Suprapubic skin (tissue), 4 donors: ENCODE results near the gene UPP1. TPM values are rescaled to one million over a fixed set of nuclear protein-coding genes. Genes with fewer than 3 reads are reported as not detected.
"Not testable (repeated sequence)": the region's sequence is repeated elsewhere in the genome, so short reads cannot be mapped to it uniquely, and the experiment has no call there.

Experiments used
- DNase-seq, 2 donors: peaks; one replicate each; pipeline ENCODE4 v3.0.0-alpha.2; 2019; ENCODE audit warnings: low spot score in 2 of 2
- H3K27ac ChIP-seq: fragments of 200-600 bp; sonication (generic); one replicate; pipeline ENCODE4 v1.5.1; 2019
- H3K27me3 ChIP-seq: fragments of 200-600 bp; sonication (generic); one replicate; pipeline ENCODE4 v1.5.1; 2019
- H3K36me3 ChIP-seq: fragments of 200-600 bp; sonication (generic); one replicate; pipeline ENCODE4 v1.5.1; 2019
- H3K4me1 ChIP-seq: fragments of 200-600 bp; sonication (generic); one replicate; pipeline ENCODE4 v1.5.1; 2019
- H3K4me3 ChIP-seq: fragments of 200-600 bp; sonication (generic); one replicate; pipeline ENCODE4 v1.5.1; 2019; ENCODE audit warnings: mild to moderate bottlenecking
- H3K9me3 ChIP-seq: fragments of 200-600 bp; sonication (generic); one replicate; pipeline ENCODE4 v1.5.1; 2019
- EP300 ChIP-seq: sonication (generic); formaldehyde crosslinking; IDR thresholded peaks from one replicate; pipeline ENCODE4 v1.6.1; 2017; ENCODE audit warnings: antibody characterized with exemption
- POLR2A ChIP-seq, 2 donors: fragments of 450-650 bp; IDR thresholded peaks; one replicate each; pipeline ENCODE4 v1.6.1; 2017; ENCODE audit warnings: antibody characterized with exemption in 2 of 2, mild to moderate bottlenecking in 2 of 2, moderate library complexity in 2 of 2
- POLR2AphosphoS5 ChIP-seq, 3 donors: sonication (generic); formaldehyde crosslinking; IDR thresholded peaks; one replicate each; pipeline ENCODE4 v1.6.1; 2017; ENCODE audit warnings: antibody characterized with exemption in 3 of 3
- WGBS: methylation state at CpG from one replicate; pipeline ENCODE4 v1.1.5; 2018; 5-methylcytosine and 5-hydroxymethylcytosine counted together
- total RNA-seq, 4 donors: library from RNA; depleted of rRNA; stranded (reverse); fragments of >200 nt; gene quantifications; one replicate each; pipeline ENCODE4 v1.1.0, GENCODE V29; 2016
- TF ChIP-seq, protein P1 (sequence below), 2 donors: fragments of 200-600 bp in 1 of 2; fragments of 450-650 bp in 1 of 2; sonication (generic) in 1 of 2; IDR thresholded peaks; one replicate each; pipeline ENCODE4 v1.5.1; 2016 to 2019; ENCODE audit warnings: antibody characterized with exemption in 2 of 2, mild to moderate bottlenecking in 1 of 2, moderate library complexity in 1 of 2

Gene UPP1
- total RNA-seq, 4 donors from 2014 or later: 2.2 to 11.9 (median 4.2) TPM

DNA sequence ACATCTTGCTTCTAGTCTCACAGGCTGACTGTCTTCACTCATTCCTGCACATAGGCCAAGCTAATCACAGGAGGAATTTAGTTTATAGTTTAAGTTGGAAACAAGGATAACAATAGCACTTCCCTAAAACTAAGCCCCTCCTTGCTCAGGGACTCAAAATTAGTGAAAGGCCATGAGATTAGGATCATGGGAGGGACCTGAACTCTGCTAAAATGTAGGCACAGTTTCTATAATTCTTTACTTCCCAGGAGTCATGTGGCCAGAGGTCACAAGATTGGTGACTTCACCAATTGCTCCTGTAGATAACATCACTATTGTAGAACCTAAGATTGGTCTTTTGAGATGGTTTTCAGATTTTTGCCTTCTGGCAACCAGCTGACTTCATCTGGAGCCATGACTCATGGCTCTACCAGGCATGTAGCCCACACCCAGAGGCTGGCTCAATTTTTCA lies 14.8 kb upstream of the UPP1 start:
- Histone ChIP-seq H3K4me1 (peaks cover 2% of the 10 kb centered on the region), H3K36me3 (no peaks in the 10 kb centered on the region), H3K27ac (no peak overlapping the region), H3K4me3 (no peak overlapping the region), H3K27me3 (no peaks in the 10 kb centered on the region), H3K9me3 (no peaks in the 10 kb centered on the region)
- TF ChIP-seq, protein P1, sequence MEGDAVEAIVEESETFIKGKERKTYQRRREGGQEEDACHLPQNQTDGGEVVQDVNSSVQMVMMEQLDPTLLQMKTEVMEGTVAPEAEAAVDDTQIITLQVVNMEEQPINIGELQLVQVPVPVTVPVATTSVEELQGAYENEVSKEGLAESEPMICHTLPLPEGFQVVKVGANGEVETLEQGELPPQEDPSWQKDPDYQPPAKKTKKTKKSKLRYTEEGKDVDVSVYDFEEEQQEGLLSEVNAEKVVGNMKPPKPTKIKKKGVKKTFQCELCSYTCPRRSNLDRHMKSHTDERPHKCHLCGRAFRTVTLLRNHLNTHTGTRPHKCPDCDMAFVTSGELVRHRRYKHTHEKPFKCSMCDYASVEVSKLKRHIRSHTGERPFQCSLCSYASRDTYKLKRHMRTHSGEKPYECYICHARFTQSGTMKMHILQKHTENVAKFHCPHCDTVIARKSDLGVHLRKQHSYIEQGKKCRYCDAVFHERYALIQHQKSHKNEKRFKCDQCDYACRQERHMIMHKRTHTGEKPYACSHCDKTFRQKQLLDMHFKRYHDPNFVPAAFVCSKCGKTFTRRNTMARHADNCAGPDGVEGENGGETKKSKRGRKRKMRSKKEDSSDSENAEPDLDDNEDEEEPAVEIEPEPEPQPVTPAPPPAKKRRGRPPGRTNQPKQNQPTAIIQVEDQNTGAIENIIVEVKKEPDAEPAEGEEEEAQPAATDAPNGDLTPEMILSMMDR (IDR thresholded peaks at IDR 0.05): no peak
- TF ChIP-seq EP300 (no peak), POLR2AphosphoS5 (IDR thresholded peaks at IDR 0.05) (no peak), POLR2A (IDR thresholded peaks at IDR 0.05) (no peak)
- no peak for DNase-seq

DNA sequence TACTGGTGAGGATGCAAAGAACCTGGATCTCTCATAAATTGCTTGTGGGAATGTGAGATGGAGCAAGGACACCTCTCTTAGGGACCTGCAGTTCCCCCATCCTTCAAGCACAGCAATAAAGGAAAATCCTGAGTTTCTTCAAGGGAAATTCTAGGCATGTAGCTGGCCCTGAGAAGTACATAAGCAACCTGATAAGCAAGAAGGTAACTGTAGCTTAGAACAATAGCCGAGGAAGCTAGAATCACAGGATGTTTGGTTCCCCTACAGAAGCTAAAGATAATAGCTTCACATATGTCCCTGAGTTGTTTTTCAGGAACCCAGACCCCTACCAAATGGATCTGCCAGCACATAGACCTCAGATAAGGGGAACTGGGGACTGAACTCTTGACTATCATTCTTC lies 11.6 kb upstream of the UPP1 start:
- Histone ChIP-seq H3K9me3 (no peaks in the 10 kb centered on the region), H3K27ac (no peak overlapping the region), H3K36me3 (no peaks in the 10 kb centered on the region), H3K4me3 (no peak overlapping the region), H3K27me3 (no peaks in the 10 kb centered on the region), H3K4me1 (peaks cover 2% of the 10 kb centered on the region)
- no peak for DNase-seq
- WGBS: 81% methylated on average over 1 of the region's 1 CpG
- TF ChIP-seq, protein P1 (IDR thresholded peaks at IDR 0.05): no peak
- TF ChIP-seq EP300 (no peak), POLR2A (IDR thresholded peaks at IDR 0.05) (no peak)

DNA sequence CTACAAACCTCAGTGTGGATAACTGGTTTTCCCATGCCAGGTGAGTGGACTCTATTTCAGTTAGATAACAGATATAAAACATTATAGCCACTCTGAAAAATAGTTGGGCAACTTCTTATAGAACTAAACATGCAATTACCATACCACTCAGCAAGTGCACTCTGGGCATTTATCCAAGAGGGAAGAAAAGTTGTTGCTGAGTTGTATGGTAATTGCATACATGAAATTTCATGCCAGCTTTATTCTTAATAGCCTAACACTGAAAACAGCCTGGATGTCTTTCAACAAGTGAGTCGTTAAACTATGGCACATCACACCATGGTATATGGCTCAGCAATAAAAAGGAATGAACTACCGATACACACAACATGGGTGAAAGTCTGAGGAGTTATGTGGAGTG lies 10.6 kb upstream of the UPP1 start:
- TF ChIP-seq, protein P1 (IDR thresholded peaks at IDR 0.05): no peak
- TF ChIP-seq POLR2A (IDR thresholded peaks at IDR 0.05) (no peak), EP300 (no peak), POLR2AphosphoS5 (IDR thresholded peaks at IDR 0.05) (no peak)
- no peaks in the 10 kb centered on the region for H3K36me3 ChIP-seq
- peaks cover 2% of the 10 kb centered on the region for H3K4me1 ChIP-seq
- no peaks in the 10 kb centered on the region for H3K27me3 ChIP-seq
- H3K27ac ChIP-seq: no peak overlapping the region
- DNase-seq: no peak
- no peak overlapping the region for H3K4me3 ChIP-seq
- WGBS: 53% methylated on average over 2 of the region's 2 CpGs
- H3K9me3 ChIP-seq: no peaks in the 10 kb centered on the region

DNA sequence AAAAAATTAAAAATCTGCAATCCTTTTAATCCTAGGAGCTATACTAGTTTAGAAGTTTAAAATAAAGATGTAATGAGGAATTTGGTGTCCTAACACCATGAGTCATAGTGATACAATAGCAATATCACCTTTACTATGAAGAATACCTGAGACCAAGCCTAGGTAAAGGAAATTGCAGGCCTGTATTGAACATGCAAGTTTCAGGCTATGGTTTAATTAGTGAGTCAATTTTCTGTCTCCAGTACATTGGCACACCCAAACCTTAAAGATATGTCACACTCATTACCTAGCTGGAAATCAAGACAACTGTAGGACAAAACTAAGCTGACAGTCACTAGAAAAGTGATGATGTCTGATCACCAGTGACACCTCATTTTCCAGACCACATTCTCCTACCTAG lies 6.7 kb upstream of the UPP1 start:
- H3K36me3 ChIP-seq: not testable (repeated sequence)

DNA sequence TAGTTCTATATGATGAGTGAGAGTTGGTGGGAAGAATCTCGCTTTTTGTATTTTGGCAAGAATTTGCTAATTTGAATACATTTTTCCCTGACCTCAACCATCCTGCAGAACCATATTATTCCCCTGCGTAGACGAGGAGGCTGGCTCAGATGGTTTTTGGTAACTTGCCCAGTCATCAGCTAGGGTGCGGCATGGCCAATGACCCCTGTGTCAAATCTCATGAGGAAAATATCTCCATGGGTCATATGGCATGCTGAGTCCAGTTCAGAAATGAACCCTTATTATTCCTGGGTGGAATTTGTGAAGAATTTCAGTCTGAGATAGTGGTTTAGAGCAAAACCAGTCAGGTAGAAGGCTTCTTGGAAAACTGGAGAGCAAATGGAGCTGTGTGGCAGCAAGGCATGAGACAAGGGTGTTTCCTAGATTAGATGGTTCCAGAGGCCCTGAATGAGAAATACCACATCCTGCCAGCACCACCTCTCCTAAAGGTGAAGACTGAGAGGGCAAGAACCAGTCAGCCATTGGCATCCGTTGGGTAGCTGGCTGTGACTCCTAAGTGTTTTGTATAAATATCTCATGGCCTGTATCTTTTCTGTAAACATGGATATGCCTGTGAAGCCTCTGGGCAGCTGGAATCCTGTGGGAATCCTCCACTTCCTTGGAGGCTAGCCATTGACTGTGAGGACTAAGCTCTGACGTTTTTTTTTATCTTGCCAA lies 5.8 kb upstream of the UPP1 start:
- DNase-seq: no peak
- H3K36me3 ChIP-seq: no peaks in the 10 kb centered on the region
- no peak overlapping the region for H3K4me3 ChIP-seq
- H3K4me1 ChIP-seq: peaks cover 28% of the 10 kb centered on the region
- 72% methylated on average over 6 of the region's 6 CpGs for WGBS
- H3K27me3 ChIP-seq: no peaks in the 10 kb centered on the region
- no peak overlapping the region for H3K27ac ChIP-seq
- TF ChIP-seq POLR2A (IDR thresholded peaks at IDR 0.05) (no peak), POLR2AphosphoS5 (IDR thresholded peaks at IDR 0.05) (no peak), EP300 (no peak)
- TF ChIP-seq, protein P1 (IDR thresholded peaks at IDR 0.05): no peak
- no peaks in the 10 kb centered on the region for H3K9me3 ChIP-seq

More for the DNA sequence above, 6.7 kb upstream of the UPP1 start:
- H3K9me3 ChIP-seq, H3K27ac ChIP-seq, DNase-seq, H3K4me3 ChIP-seq, H3K27me3 ChIP-seq: not testable (repeated sequence)
- H3K4me1 ChIP-seq: peaks cover 21% of the 10 kb centered on the region
